ENCODE data around the gene POGLUT3. TPM values are rescaled to one million over a fixed set of nuclear protein-coding genes. Genes with fewer than 3 reads are reported as not detected.

Gene POGLUT3
- total RNA-seq, 4 donors from 2014 or later = 30.0 to 106 (median 51.1) TPM

DNA sequence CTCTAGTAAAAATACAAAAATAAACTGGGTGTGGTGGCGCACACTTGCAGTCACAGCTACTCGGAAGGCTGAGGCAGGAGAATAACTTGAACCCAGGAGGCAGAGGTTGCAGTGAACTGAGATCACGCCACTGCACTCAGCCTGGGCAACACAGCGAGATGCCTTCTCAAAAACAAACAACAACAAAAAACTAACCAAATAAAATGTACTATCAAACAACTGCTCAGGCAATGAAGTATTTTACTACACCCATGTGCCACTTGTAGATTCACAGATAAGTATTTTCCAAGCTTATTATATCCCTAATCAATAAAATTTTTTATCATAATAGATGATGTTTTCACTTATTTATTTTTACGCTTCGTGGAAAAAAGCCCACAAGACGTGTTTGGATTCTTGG is 31.8 kb downstream of the POGLUT3 start:
- peak overlapping the region; percentile 96 to 99 for H3K27ac ChIP-seq
- no peaks in the 10 kb centered on the region for H3K4me1 ChIP-seq
- no peaks in the 10 kb centered on the region for H3K27me3 ChIP-seq
- H3K9me3 ChIP-seq = no peaks in the 10 kb centered on the region
- intact Hi-C loops (cut with DNase I; ENCODE audit: low total_unique reads) = no loop called here
- H3K36me3 ChIP-seq = no peaks in the 10 kb centered on the region
- no peak for DNase-seq
- no peak for TF ChIP-seq POLR2A (IDR thresholded peaks at IDR 0.05)
- TF ChIP-seq, protein P1, sequence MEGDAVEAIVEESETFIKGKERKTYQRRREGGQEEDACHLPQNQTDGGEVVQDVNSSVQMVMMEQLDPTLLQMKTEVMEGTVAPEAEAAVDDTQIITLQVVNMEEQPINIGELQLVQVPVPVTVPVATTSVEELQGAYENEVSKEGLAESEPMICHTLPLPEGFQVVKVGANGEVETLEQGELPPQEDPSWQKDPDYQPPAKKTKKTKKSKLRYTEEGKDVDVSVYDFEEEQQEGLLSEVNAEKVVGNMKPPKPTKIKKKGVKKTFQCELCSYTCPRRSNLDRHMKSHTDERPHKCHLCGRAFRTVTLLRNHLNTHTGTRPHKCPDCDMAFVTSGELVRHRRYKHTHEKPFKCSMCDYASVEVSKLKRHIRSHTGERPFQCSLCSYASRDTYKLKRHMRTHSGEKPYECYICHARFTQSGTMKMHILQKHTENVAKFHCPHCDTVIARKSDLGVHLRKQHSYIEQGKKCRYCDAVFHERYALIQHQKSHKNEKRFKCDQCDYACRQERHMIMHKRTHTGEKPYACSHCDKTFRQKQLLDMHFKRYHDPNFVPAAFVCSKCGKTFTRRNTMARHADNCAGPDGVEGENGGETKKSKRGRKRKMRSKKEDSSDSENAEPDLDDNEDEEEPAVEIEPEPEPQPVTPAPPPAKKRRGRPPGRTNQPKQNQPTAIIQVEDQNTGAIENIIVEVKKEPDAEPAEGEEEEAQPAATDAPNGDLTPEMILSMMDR (IDR thresholded peaks at IDR 0.05) = no peak
- peak overlapping the region; percentile 58 to 84 for H3K4me3 ChIP-seq

DNA sequence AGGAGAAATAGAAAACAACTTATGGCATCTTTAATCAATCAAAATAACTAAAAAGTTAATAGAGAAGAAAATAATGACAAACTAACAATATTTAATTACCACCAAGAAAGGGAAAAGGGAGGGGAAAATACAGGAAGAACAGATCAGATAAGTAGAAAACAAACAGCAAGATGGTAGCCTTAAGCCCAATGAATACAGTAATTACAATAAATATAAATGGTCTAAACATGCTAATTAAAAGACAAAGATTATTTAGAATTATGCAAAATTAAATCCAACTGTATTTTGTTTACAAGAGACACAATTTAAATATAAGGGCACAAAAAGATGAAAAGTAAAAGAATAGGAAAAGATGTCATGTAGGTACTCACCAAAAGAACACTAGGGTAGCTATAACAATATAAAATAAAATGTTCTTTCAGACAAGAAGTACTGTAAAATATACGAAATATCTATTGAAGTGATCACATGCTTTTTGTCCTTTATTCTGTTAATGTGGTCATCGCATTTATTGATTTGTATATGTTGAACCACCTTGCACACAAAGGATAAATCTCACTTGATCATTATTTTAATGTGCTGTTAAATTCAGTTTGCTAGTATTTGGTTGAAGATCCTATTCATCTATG is 44.9 kb downstream of the POGLUT3 start:
- H3K27me3 ChIP-seq = no peaks in the 10 kb centered on the region
- no peak for DNase-seq
- intact Hi-C loops (cut with DNase I; ENCODE audit: low total_unique reads) = no loop called here
- H3K27ac ChIP-seq = no peak overlapping the region
- TF ChIP-seq, protein P1 (IDR thresholded peaks at IDR 0.05) = no peak
- no peak for TF ChIP-seq POLR2A (IDR thresholded peaks at IDR 0.05)
- no peaks in the 10 kb centered on the region for H3K4me1 ChIP-seq
- H3K36me3 ChIP-seq = no peaks in the 10 kb centered on the region
- H3K4me3 ChIP-seq = no peak overlapping the region
- peaks cover 0 to 3% of the 10 kb centered on the region in 2 donors for H3K9me3 ChIP-seq

Other genes with a start within 250 kb of the POGLUT3 start
- gene C11orf65, start 30.9 kb downstream of the POGLUT3 start, total RNA-seq = 1 to 10 TPM in 1 of 4 donors, under 1 TPM in 1, not detected in 2; 0.46 to 1.1 TPM
- gene EXPH5, start 95.4 kb upstream of the POGLUT3 start, total RNA-seq = 1 to 10 TPM in 3 of 4 donors, under 1 TPM in 1; 0.26 to 9.5 (median 4.5) TPM
- gene DDX10, start 166.7 kb upstream of the POGLUT3 start, total RNA-seq = 100 to 1,000 TPM in 1 of 4 donors, 10 to 100 TPM in 3; 27.9 to 511 (median 31.5) TPM

All from uterus (tissue), 4 donors.